ENCODE results near the gene VWA2. TPM values are rescaled to one million over a fixed set of nuclear protein-coding genes. Genes with fewer than 3 reads are reported as not detected.

Gene VWA2
- total RNA-seq, 2 experiments from 2014 or later = not detected

- Histone ChIP-seq H3K36me3 (ENCODE audit: insufficient read depth, low read length) (no peaks in the 10 kb centered on the region), H3K9me3 (ENCODE audit: control insufficient read depth in 1 of 2, insufficient read depth in 1 of 2, low read length in 2 of 2) (peaks cover 0 to 5% of the 10 kb centered on the region in 2 experiments), H3K27ac (ENCODE audit: low read depth in 1 of 2, low read length in 2 of 2) (no peak overlapping the region), H3K27me3 (ENCODE audit: control insufficient read depth in 1 of 2, insufficient read depth in 2 of 2, low read length in 2 of 2) (no peaks in the 10 kb centered on the region), H3K4me3 (ENCODE audit: low read length) (no peak overlapping the region), H3K4me1 (ENCODE audit: insufficient read depth, low read length) (no peaks in the 10 kb centered on the region)
- POLR2A ChIA-PET = no interaction called here
- intact Hi-C loops (cut with DNase I, micrococcal nuclease) = no loop called here
- no peaks in the 10 kb centered on the region for H3K27me3 Mint-ChIP-seq
- H3K9me3 Mint-ChIP-seq = no peaks in the 10 kb centered on the region
- CTCF ChIA-PET = no interaction called here
- no peaks in the 10 kb centered on the region for H3K36me3 Mint-ChIP-seq (ENCODE audit: low read depth)
- no peak overlapping the region for H3K27ac Mint-ChIP-seq
- no peak for TF ChIP-seq CTCF (IDR thresholded peaks at IDR 0.05)
- no peak for DNase-seq
- no peaks in the 10 kb centered on the region for H3K4me1 Mint-ChIP-seq (ENCODE audit: low read depth)
- no peak for ATAC-seq (ENCODE audit: poor library complexity)
- no peak overlapping the region for H3K4me3 Mint-ChIP-seq
Measured at GRCh38 chr10:114313866-114314265, 74.8 kb downstream of the VWA2 start.

- Mint-ChIP-seq H3K27ac (no peak overlapping the region), H3K4me1 (ENCODE audit: low read depth) (no peaks in the 10 kb centered on the region), H3K4me3 (no peak overlapping the region), H3K36me3 (ENCODE audit: low read depth) (no peaks in the 10 kb centered on the region), H3K27me3 (no peaks in the 10 kb centered on the region), H3K9me3 (no peaks in the 10 kb centered on the region)
- DNase-seq = no peak
- Histone ChIP-seq H3K4me3 (ENCODE audit: low read length) (no peak overlapping the region), H3K27me3 (ENCODE audit: control insufficient read depth in 1 of 2, insufficient read depth in 2 of 2, low read length in 2 of 2) (no peaks in the 10 kb centered on the region), H3K27ac (ENCODE audit: low read depth in 1 of 2, low read length in 2 of 2) (no peak overlapping the region), H3K36me3 (ENCODE audit: insufficient read depth, low read length) (no peaks in the 10 kb centered on the region), H3K9me3 (ENCODE audit: control insufficient read depth in 1 of 2, insufficient read depth in 1 of 2, low read length in 2 of 2) (peaks cover 0 to 5% of the 10 kb centered on the region in 2 experiments), H3K4me1 (ENCODE audit: insufficient read depth, low read length) (no peaks in the 10 kb centered on the region)
- no peak for ATAC-seq (ENCODE audit: poor library complexity)
- POLR2A ChIA-PET = no interaction called here
- intact Hi-C loops (cut with DNase I, micrococcal nuclease) = no loop called here
- CTCF ChIA-PET = interaction anchor here (0.7 kb wide), 1 partner anchor 11 kb away, joined by 3 read pairs; no protein-coding TSS in a partner anchor
- no peak for TF ChIP-seq CTCF (IDR thresholded peaks at IDR 0.05)
Measured at GRCh38 chr10:114315566-114316420, 76.7 kb downstream of the VWA2 start.

GRCh38 chr10:114316744-114317143 lies 77.7 kb downstream of the VWA2 start:
- ChIA-PET CTCF (no interaction called here), POLR2A (no interaction called here)
- Mint-ChIP-seq H3K27me3 (no peaks in the 10 kb centered on the region), H3K4me3 (no peak overlapping the region), H3K36me3 (ENCODE audit: low read depth) (no peaks in the 10 kb centered on the region), H3K4me1 (ENCODE audit: low read depth) (no peaks in the 10 kb centered on the region), H3K27ac (no peak overlapping the region), H3K9me3 (no peaks in the 10 kb centered on the region)
- DNase-seq (no peak), ATAC-seq (ENCODE audit: poor library complexity) (no peak)
- no peaks in the 10 kb centered on the region for H3K4me1 ChIP-seq (ENCODE audit: insufficient read depth, low read length)
- peaks cover 0 to 5% of the 10 kb centered on the region in 2 experiments for H3K9me3 ChIP-seq (ENCODE audit: control insufficient read depth in 1 of 2, insufficient read depth in 1 of 2, low read length in 2 of 2)
- no peaks in the 10 kb centered on the region for H3K36me3 ChIP-seq (ENCODE audit: insufficient read depth, low read length)
- no peak overlapping the region for H3K27ac ChIP-seq (ENCODE audit: low read depth in 1 of 2, low read length in 2 of 2)
- no peak overlapping the region for H3K4me3 ChIP-seq (ENCODE audit: low read length)
- no peak for TF ChIP-seq CTCF (IDR thresholded peaks at IDR 0.05)
- no peaks in the 10 kb centered on the region for H3K27me3 ChIP-seq (ENCODE audit: control insufficient read depth in 1 of 2, insufficient read depth in 2 of 2, low read length in 2 of 2)
- intact Hi-C loops (cut with DNase I, micrococcal nuclease) = no loop called here

Data from CD4-positive, alpha-beta T cell (primary cell).